Activated T-cell treated with anti-CD3 and anti-CD28 coated beads, Interleukin-2, amount 50 U/mL, for 1 hour (primary cell): Measurements from ENCODE around the gene ITSN1.
"Not testable (repeated sequence)": the region's sequence is repeated elsewhere in the genome, so short reads cannot be mapped to it uniquely, and the experiment has no call there.

Source experiments
- DNase-seq: peaks from one replicate; pipeline ENCODE4 v3.0.0-alpha.2; 2020

ITSN1 gene

DNA sequence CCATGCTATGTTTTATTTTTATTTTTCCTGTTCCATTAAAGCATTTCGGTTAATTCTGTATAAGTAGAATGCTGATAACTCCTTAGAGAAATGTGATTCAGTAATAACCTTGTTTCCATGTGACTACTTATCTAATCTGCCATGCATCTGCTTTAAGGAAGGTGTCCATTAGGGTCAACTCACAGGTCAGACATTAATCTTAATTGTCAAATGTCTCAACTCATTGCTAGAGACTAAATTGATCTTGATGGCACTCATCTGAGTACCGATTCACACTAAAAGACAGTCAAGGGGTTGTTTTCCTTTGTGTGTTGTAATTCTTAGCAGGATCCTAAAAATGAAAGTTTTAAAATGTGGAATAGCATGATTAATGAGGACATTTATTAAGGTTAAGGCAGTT is 41.8 kb downstream of the ITSN1 start:
- DNase-seq = no peak

DNA sequence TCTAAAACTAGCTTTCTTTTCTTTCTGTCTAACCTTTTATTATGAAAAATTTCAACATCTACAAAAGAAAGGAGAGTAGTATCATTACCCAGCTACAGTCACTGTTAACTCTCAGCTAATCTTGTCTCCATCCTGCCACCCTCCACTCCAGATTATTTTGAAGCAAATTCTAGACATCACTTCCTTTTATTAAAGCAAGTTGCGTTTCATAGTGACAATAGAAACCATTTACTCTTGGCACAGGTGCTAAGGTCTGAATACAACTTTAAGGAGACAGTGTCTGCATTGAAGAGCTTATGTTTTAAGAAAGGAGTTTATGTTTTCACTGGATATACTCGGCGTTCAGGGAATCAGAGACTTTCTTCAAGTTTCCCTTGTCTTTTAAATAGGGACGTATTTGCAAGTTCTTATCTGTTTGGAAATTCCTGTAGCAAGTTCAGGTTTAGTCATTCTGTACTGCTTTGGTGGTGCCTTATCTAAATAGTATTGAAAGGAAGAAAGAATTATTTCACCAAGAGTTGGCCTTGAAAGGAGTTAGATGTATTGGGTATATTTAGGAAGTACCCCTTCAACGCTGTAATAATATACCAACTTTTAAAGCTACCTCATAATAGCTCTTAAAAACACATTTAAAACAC is 42.7 kb downstream of the ITSN1 start:
- DNase-seq = no peak

GRCh38 chr21:33685613-33686197 is 43.4 kb downstream of the ITSN1 start:
- DNase-seq = no peak

DNA sequence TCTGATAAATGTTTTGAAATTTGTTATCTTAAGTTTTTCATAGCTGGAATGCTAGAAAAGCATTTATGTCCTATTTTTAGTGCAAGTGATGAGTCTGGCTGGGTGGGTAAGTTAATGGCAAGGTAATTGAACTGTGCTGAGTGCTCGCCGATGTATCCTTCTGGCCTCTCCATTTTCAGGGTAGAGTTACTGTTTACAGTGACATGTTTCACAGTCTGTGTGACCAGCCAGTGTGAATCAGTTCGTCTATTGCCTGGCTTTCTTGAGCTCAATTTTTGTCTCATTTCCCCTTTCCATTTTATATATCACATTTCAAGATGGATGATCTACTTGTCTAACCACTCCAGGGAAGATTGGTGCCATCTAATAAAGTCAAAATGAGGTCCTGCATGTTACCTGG is 44.1 kb downstream of the ITSN1 start:
- no peak for DNase-seq

DNA sequence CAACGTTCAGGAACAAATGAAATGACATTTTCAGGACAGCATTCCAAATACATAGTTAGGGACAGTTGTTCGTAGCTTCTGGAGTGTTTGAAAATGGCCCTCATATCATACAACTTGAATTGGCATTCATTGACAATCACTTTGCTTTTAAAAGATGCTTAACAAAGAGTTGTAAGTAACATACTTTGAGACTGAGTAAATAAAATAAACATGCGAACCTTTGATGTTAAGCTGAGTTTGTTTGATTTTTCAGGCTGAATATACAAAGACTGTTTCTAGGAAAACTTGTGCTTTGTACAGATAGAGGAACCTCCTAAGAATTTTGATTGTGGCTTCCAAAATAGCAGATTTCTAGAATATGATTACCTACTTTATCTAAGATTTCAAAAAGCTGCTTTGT is 45.3 kb downstream of the ITSN1 start:
- no peak for DNase-seq

DNA sequence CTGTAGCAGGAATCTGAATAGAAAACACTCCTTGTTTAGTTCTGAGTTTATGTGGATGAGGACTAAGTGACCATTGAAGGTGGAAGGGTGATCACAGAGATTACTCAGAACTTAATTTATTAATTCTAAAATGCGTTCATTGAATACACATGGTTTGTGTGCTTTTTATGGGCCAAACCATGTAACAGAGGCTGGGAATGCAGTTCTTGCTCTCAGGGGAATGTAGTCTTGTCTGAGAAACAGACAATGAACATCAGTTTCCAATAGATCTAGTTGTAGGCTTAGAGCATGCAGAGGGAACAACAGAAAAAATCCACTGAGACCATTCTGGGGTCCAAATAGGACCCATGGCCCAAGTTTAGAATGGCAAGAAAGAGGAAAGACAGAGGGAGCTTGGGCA is 46.1 kb downstream of the ITSN1 start:
- no peak for DNase-seq

- DNase-seq = no peak
These were observed 48.6 kb downstream of the ITSN1 start for GRCh38 chr21:33690874-33691273.

- no peak for DNase-seq
These were observed 49.8 kb downstream of the ITSN1 start for GRCh38 chr21:33691945-33692603.

GRCh38 chr21:33695813-33696212 is 53.5 kb downstream of the ITSN1 start:
- no peak for DNase-seq

GRCh38 chr21:33696465-33696864 is 54.2 kb downstream of the ITSN1 start:
- DNase-seq = no peak

GRCh38 chr21:33698087-33698860 is 56.0 kb downstream of the ITSN1 start:
- no peak for DNase-seq

GRCh38 chr21:33699277-33699676 is 57.0 kb downstream of the ITSN1 start:
- DNase-seq = no peak

DNA sequence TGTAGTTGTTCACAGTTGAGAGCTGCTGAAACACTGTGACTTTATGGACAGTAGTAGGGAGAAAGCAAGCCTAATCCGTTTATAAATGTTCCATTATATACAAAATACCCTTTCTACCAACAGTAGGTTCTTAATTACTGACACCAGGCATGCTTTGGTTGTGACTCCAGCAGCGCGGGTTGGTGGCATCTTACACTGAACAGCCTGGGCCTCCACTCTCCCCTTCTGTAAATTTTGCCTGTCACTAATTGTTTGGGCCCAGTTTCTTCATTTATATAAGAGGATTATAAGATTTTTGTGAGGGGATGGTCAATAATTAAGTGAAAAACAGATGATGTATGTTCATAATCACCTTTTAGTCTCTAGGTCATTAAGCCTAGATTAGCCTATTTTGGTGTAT is 58.2 kb downstream of the ITSN1 start:
- DNase-seq = no peak

DNA sequence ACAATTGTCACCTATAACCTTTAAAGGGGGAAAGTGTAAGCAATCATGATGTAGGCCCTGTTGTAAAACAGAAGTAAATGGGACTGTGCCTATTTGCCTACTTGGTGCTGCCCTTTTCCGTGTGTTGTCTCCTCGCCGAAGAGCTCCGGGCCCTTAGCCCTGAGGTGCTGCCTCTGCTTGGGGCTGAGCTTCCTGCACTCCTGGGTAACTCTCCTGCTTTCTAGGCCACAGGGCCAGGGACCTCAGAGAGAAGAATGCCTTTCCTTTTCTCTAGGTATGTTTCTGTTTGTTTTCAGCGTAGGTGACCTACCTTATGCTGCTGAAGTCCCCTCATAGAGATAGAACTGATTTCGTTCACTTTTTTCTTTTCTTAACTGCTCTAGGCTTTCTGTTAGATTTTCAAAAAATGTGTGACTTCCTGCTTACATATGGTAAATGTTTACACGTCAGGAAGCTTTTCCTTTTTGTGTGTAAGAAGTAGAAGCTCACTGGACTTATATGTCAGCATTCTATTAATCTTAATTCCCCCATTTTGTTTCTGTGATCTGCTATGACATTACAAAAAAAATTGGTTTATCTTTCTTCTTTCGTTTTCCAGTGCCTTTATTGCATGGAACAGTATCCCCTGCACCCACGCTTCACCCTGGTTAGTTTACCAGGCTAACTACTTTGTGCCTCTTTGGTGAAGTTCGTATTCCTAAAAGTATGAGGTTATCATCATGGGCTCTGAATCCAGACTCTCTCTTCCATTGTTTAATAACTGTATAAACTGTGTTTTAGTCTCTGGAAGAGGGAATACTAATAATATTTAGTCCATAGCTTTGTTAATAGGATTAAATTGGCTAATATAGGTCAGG is 61.7 kb downstream of the ITSN1 start:
- no peak for DNase-seq

- no peak for DNase-seq
These were observed 65.5 kb downstream of the ITSN1 start for GRCh38 chr21:33707846-33708245.

- DNase-seq = no peak
These were observed 66.6 kb downstream of the ITSN1 start for GRCh38 chr21:33708874-33709273.

DNA sequence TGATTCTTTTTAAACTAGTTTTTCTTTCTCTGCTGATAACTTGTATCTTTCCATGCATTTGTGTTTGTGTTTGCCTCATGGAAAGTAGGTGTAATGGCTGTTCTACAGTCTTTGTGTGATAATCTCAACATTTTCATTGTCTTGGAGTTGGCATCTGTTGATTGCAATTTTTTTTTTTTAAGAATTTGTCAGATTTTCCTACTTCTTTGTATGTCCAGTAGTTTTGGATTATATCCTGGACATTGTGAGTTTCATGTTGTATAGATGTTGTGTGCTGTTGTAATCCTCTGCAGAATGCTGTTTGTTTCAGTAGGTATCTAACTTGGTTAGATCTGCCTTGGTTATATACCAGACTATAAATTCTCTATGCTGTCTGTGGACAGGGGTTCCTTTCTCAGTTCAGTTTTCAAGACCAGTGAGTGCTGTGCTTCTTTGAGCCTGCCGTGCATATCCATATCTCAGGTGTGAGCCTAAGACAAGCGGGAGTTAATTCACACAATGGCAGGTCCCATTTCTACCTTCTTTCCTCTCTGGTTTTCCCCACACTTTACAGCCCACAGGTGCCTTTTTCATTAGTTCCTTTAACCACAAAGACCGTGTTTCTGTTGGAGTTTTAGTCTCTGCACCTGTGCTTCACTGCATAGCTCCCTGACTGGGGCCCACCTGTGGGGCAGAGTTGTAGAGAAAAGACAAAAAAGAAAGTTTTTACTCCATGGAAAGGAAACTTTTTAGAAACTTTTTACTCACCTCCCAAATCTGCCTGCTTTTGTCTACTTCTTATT is 69.9 kb downstream of the ITSN1 start:
- DNase-seq = no peak

DNA sequence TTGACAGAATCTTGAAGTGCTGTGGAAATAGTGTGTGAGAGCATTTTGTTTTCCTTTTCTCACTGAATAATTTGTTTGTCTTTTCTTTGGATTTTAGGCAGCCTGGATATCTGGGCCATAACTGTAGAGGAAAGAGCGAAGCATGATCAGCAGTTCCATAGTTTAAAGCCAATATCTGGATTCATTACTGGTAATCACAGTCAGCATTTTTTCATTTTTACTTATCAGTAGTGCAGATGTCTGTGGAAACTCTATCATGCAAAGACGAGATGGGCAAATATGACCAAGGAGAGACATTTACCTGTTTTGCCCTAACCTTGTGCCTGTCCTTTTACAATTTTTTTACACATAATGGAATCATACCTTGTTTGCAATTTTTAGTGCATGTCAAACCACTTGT is 78.8 kb downstream of the ITSN1 start:
- DNase-seq = no peak

DNA sequence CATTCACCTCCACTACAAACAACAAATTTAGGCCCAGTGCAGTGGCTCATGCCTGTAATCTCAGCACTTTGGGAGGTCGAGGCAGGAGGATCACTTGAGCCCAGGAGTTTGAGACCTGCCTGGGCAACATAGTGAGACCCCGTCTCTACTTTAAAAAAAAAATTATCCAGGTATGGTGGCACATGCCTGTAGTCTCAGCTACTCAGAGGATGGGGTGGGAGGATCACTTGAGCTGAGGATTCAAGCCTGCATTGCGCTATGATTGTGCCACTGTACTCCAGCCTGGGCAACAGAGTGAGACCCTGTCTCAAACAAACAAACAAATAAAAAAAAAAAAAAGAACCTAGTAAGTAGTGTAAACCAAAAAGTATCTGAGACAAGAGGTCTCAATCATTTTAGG is 86.8 kb downstream of the ITSN1 start:
- DNase-seq = not testable (repeated sequence)

DNA sequence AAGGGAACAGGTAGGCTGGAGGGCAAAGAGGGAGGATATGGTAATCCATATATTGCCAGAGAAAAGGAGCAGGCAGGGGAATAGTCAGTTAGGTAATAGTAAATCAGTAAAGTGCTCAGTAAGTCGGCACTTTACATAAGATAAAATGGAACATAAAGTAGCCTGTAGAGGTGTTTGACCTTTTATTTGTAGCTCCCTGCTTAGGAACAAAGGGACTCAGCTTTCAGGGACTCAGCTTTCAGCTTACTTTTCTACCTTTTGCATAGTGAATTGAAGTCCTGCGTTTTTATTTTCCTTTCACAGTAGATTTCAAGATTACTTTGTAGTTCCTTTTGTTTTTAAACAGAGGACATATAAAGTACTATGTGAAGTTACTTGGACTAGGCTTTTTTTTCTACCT is 87.3 kb downstream of the ITSN1 start:
- no peak for DNase-seq

GRCh38 chr21:33731447-33731846 is 89.1 kb downstream of the ITSN1 start:
- no peak for DNase-seq

DNA sequence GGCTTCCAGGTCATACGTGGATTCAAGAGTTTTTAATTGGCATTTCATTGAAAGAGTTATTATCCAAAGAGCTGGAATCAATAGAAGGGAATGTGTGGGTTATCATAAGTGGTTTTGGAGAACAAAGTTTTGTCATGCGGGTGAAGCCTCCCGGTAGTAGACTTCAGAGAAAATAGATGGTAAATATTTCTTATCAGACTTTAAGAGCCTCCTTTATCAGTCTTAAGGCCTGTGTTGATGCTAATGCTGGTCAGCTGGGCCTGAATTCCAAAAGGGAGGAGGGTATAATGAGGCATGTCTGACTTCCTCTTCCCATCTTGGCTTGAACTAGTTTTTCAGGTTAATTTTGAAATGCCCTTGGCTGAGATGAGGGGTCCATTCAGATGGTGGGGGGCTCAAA is 89.7 kb downstream of the ITSN1 start:
- DNase-seq = no peak
